Measurements from ENCODE around the gene TFDP1.

TFDP1 gene

GRCh38 chr13:113656003-113656588 lies 71.5 kb downstream of the TFDP1 start:
- no peak overlapping the region for H3K4me3 ChIP-seq (ENCODE audit: low read length)
- no peak for DNase-seq (ENCODE audit: low read depth)
- TF ChIP-seq, protein P1, sequence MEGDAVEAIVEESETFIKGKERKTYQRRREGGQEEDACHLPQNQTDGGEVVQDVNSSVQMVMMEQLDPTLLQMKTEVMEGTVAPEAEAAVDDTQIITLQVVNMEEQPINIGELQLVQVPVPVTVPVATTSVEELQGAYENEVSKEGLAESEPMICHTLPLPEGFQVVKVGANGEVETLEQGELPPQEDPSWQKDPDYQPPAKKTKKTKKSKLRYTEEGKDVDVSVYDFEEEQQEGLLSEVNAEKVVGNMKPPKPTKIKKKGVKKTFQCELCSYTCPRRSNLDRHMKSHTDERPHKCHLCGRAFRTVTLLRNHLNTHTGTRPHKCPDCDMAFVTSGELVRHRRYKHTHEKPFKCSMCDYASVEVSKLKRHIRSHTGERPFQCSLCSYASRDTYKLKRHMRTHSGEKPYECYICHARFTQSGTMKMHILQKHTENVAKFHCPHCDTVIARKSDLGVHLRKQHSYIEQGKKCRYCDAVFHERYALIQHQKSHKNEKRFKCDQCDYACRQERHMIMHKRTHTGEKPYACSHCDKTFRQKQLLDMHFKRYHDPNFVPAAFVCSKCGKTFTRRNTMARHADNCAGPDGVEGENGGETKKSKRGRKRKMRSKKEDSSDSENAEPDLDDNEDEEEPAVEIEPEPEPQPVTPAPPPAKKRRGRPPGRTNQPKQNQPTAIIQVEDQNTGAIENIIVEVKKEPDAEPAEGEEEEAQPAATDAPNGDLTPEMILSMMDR (conservative IDR thresholded peaks at IDR 0.05; ENCODE audit: low read length) = no peak

DNA sequence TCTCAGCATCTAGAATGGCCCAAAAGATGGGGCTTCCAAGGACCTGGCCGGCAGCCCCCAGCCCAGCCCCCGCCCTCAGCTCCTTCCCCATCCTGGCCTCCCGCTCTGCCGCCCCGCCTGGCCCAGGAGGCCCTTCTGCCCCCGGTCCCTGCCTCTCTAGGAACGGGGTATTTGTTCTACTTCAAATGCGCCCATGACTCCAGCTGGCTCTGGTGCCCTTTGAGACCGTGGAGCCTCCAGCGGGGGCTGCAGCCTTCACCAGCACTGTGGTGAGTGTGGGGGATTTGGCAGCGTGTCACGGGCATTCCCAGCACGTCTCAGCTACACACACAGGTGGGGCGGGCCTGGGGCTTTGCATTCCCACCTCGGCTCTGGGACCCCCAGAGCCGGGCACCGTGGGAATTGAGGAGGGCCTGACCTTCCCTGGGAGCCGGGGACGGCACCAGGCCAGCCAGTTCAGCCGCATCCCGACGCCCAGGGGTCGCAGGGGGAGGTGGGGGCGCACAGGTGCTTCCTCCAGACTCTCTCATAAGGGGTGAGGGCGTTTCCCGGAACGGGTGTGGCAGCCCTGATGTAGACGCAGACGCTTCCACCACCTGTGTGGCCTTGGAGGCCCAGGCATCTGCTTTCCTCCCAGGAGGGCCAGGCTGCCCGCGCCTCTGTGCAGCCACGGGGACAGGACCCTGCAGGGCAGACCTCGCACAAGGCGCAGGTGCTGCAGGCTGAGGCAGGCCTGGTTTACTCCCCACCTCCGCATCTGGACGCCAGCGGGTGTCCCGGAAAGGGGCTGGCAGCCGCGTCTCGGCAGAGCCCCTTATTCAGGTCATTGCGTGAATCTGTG lies 72.5 kb downstream of the TFDP1 start:
- no peak overlapping the region for H3K4me3 ChIP-seq (ENCODE audit: low read length)
- no peak for DNase-seq (ENCODE audit: low read depth)
- TF ChIP-seq, protein P1 (conservative IDR thresholded peaks at IDR 0.05; ENCODE audit: low read length) = no peak

DNA sequence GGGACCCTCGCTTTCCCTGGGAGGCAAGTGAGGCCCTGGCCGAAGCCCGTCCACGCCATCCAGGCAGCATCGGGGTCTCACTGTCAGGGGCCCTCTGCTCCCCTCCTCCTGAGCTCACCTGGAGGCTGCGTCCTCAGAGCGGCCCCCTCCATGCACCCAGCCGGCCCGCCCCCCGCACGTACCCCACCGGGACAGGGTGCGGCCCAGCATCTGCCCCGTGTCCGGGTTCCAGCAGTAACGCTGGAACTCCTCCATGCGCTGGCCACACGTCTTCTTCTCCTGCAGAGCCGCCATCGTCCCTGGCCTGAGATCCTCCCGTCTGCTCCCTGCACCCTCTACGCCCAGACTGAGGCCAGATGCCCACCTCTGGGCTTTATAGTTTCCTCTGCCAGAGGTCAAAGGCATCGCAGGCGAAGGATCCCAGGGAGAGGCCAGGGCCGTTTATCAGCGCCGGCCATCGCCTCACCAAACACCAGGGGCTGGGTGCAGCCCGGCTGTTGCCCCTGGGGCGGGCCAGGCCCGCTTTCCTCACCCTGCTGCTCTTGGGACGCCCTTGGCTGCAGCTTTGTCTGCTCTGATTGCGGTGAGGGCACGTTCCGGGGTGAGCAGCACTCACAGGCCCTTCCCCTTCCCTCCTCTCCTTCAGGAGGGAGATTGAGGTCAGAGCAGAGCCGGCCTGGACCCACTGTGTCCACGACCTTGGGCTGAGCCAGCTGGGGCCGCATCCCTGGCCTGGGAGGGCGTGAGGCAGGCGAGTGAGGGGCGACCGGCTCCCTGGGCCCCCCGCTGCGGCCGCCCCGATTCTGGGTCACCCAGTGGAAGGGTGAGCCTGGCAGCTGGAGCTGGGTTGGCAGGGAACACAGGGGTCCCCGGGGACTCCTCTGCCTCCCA lies 73.5 kb downstream of the TFDP1 start, which contains the start of gene ATP4B:
Gene ATP4B (minus strand): TSS at position 348 of the 891 bp plus-strand sequence. CDS start 54 bp downstream, at position 294.
- TF ChIP-seq, protein P1 (conservative IDR thresholded peaks at IDR 0.05; ENCODE audit: low read length) = no peak
- no peak within 1 kb of the TSS for H3K4me3 ChIP-seq (ENCODE audit: low read length)
- no peak for DNase-seq (ENCODE audit: low read depth)

GRCh38 chr13:113658836-113659235 lies 74.3 kb downstream of the TFDP1 start:
- no peak for DNase-seq (ENCODE audit: low read depth)
- TF ChIP-seq, protein P1 (conservative IDR thresholded peaks at IDR 0.05; ENCODE audit: low read length) = no peak
- H3K4me3 ChIP-seq (ENCODE audit: low read length) = no peak overlapping the region

DNA sequence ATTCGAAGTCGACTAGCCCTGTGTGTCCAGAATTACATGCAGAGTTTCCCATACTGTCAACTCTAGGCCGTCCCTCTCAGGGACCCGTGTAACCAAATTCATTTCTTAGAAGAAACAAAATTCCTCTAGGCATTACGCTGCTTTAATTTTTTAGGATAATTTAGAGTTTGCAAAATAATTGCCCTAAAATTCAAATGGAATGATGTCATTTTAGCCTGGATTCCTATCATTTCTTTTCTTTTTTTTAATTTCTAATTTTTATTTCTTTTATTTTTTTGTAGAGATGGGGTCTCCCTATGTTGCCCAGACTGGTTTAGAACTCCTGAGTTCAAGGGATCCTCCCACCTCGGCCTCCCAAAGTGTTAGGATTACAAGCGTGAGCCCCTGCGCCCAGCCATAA lies 74.8 kb downstream of the TFDP1 start:
- TF ChIP-seq, protein P1 (conservative IDR thresholded peaks at IDR 0.05; ENCODE audit: low read length) = no peak
- no peak overlapping the region for H3K4me3 ChIP-seq (ENCODE audit: low read length)
- no peak for DNase-seq (ENCODE audit: low read depth)

- no peak for DNase-seq (ENCODE audit: low read depth)
- TF ChIP-seq, protein P1 (conservative IDR thresholded peaks at IDR 0.05; ENCODE audit: low read length) = no peak
- no peak overlapping the region for H3K4me3 ChIP-seq (ENCODE audit: low read length)
Observed at GRCh38 chr13:113660066-113660465, 75.5 kb downstream of the TFDP1 start.

Measured in AG10803 (cell line).